ENCODE results near the gene ROCK2. TPM values are rescaled to one million over a fixed set of nuclear protein-coding genes. Genes with fewer than 3 reads are reported as not detected.

The ROCK2 gene
- polyA plus RNA-seq, 1 of the 3 experiments (the other 2 are of a cell fraction): 4.2 TPM

DNA sequence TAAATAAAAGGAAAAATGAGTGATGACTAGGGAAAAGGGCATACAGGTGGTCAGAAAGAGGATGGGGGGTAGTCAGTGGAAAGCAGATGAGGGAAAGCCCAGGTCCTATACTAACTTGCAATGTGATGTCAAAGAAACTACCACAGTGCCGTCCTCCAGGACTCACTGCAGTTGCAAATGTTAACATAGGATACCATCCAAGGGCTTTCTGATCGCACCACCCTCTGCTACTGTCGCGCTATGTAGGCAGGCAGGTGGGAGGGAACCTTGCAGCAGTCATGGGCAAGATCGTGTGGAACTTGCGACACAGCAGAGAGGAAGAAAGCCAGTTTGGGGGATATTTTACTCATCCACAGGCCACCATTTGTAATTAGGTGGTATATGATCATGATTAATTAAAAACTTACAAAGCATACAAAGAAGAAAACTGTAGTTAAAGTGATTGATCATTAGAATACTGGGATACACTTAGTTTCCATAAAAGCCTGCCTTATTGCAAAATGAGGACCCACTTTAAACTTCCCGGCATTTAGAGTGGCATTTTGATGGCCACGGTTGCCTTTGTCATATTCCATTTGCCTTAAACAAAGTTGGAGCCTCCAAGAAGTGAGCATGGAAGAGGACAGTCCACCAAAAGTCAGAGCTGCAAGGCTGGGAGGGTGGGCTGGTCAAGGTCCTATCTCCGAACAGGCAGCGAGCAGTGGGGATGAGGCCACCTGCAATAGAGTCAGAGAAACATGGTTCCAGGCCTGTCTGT lies 8.5 kb upstream of the ROCK2 start:
- 90% methylated on average over 10 of the region's 10 CpGs for WGBS (ENCODE audit: low lambda C conversion rate)
- Histone ChIP-seq H3K4me2 (no peak overlapping the region), H3K4me3 (ENCODE audit: low read depth in 2 of 2, low read length in 1 of 2) (no peak overlapping the region), H3K27ac (ENCODE audit: low read depth in 2 of 2, low read length in 1 of 2) (no peak overlapping the region), H3K9me3 (no peaks in the 10 kb centered on the region), H4K20me1 (ENCODE audit: insufficient read depth) (no peaks in the 10 kb centered on the region), H3K9ac (no peak overlapping the region), H3K9me2 (no peaks in the 10 kb centered on the region), H3K27me3 (ENCODE audit: insufficient read depth) (no peaks in the 10 kb centered on the region; the same call in 1 of the 2 replicates), H3F3A (replicated peaks; ENCODE audit: insufficient read depth) (no peaks in the 10 kb centered on the region), H3K79me2 (ENCODE audit: insufficient read depth) (no peaks in the 10 kb centered on the region), H3K4me1 (ENCODE audit: control insufficient read depth in 1 of 2, insufficient read depth in 2 of 2, low read depth in 1 of 2, low read length in 1 of 2) (no peaks in the 10 kb centered on the region), H2AFZ (ENCODE audit: low read depth) (no peak overlapping the region), H3K36me3 (replicated peaks in 1 of 2; ENCODE audit: control insufficient read depth in 1 of 2, insufficient read depth in 2 of 2, low read length in 1 of 2) (no peaks in the 10 kb centered on the region)
- DNase-seq: no peak
- ChIA-PET CTCF (interaction anchor here (0.8 to 1.5 kb wide), 3 partner anchors 12 to 59 kb away, joined by 3 read pairs; no protein-coding TSS in a partner anchor), POLR2A (interaction anchor here (2.2 kb wide), 1 partner anchor 8 kb away, joined by 9 read pairs; the partner anchor contains the start of gene ROCK2)
- TF ChIP-seq, protein P1, sequence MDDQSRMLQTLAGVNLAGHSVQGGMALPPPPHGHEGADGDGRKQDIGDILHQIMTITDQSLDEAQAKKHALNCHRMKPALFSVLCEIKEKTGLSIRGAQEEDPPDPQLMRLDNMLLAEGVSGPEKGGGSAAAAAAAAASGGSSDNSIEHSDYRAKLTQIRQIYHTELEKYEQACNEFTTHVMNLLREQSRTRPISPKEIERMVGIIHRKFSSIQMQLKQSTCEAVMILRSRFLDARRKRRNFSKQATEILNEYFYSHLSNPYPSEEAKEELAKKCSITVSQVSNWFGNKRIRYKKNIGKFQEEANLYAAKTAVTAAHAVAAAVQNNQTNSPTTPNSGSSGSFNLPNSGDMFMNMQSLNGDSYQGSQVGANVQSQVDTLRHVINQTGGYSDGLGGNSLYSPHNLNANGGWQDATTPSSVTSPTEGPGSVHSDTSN (IDR thresholded peaks at IDR 0.05): no peak
- TF ChIP-seq NRF1 (IDR thresholded peaks at IDR 0.05; ENCODE audit: low read depth, low read length): no peak
- TF ChIP-seq FOSL2 (IDR thresholded peaks at IDR 0.05; ENCODE audit: borderline replicate concordance, low read depth): no peak
- TF ChIP-seq GABPA (IDR thresholded peaks at IDR 0.05; ENCODE audit: low read depth): no peak
- TF ChIP-seq RXRA (IDR thresholded peaks at IDR 0.05; ENCODE audit: borderline replicate concordance, low read depth): no peak
- no peak for TF ChIP-seq MXI1 (IDR thresholded peaks at IDR 0.05; ENCODE audit: low read depth, low read length)
- TF ChIP-seq GATA2 (CRISPR knock-in tag; IDR thresholded peaks at IDR 0.05): no peak
- TF ChIP-seq ELF1 (IDR thresholded peaks at IDR 0.05): no peak
- TF ChIP-seq, protein P2, sequence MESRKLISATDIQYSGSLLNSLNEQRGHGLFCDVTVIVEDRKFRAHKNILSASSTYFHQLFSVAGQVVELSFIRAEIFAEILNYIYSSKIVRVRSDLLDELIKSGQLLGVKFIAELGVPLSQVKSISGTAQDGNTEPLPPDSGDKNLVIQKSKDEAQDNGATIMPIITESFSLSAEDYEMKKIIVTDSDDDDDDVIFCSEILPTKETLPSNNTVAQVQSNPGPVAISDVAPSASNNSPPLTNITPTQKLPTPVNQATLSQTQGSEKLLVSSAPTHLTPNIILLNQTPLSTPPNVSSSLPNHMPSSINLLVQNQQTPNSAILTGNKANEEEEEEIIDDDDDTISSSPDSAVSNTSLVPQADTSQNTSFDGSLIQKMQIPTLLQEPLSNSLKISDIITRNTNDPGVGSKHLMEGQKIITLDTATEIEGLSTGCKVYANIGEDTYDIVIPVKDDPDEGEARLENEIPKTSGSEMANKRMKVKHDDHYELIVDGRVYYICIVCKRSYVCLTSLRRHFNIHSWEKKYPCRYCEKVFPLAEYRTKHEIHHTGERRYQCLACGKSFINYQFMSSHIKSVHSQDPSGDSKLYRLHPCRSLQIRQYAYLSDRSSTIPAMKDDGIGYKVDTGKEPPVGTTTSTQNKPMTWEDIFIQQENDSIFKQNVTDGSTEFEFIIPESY (IDR thresholded peaks at IDR 0.05; ENCODE audit: borderline replicate concordance, low read depth): no peak
- TF ChIP-seq FOXJ3 (CRISPR knock-in tag; IDR thresholded peaks at IDR 0.05): no peak
- no peak for TF ChIP-seq SIN3A (IDR thresholded peaks at IDR 0.05; ENCODE audit: borderline replicate concordance, low read depth, low read length)
- TF ChIP-seq TEAD4 (IDR thresholded peaks at IDR 0.05; ENCODE audit: borderline replicate concordance, insufficient read depth): no peak
- TF ChIP-seq, protein P3, sequence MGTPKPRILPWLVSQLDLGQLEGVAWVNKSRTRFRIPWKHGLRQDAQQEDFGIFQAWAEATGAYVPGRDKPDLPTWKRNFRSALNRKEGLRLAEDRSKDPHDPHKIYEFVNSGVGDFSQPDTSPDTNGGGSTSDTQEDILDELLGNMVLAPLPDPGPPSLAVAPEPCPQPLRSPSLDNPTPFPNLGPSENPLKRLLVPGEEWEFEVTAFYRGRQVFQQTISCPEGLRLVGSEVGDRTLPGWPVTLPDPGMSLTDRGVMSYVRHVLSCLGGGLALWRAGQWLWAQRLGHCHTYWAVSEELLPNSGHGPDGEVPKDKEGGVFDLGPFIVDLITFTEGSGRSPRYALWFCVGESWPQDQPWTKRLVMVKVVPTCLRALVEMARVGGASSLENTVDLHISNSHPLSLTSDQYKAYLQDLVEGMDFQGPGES (IDR thresholded peaks at IDR 0.05; ENCODE audit: low read depth, low read length): no peak
- TF ChIP-seq RCOR1 (IDR thresholded peaks at IDR 0.05; ENCODE audit: low read length): no peak
- TF ChIP-seq RAD21 (IDR thresholded peaks at IDR 0.05; ENCODE audit: low read length): no peak

Data from SK-N-SH (cell line).